GM20431 (cell line): ENCODE measurements around the gene PRDM15.

Experiments
- in situ Hi-C: fragments of 300-500 bp; cut with MseI, MboI; formaldehyde crosslinking; loops from one replicate; pipeline ENCODE4 v1.15.0; 2020; ENCODE audit warnings: low sequenced_read_pairs; ENCODE audit not compliant: unreplicated experiment

PRDM15 gene

GRCh38 chr21:41769933-41770332, 109.2 kb downstream of the PRDM15 start:
- in situ Hi-C loops = no loop called here

- in situ Hi-C loops = no loop called here
These were observed 109.6 kb downstream of the PRDM15 start for GRCh38 chr21:41769521-41769920.

DNA sequence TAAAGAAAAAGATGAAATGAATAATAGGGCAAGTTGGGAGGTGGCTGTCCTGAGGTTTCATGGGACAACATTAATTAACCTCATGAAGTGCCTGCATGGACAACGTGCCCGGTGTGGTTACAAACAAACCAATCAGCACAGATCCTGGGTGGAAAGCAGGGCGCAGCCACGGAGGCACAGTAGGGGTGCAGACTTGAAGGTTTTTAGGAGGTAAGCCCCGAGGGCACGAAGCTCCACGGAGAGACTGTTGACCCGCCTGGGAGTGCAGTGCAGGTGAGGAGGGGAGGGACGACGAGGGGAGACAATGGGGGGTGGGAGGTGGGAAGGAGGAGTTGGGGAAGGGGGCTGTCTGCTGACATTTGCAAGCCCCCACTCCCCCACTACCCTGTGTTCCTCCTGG, 110.0 kb downstream of the PRDM15 start:
- in situ Hi-C loops = no loop called here

DNA sequence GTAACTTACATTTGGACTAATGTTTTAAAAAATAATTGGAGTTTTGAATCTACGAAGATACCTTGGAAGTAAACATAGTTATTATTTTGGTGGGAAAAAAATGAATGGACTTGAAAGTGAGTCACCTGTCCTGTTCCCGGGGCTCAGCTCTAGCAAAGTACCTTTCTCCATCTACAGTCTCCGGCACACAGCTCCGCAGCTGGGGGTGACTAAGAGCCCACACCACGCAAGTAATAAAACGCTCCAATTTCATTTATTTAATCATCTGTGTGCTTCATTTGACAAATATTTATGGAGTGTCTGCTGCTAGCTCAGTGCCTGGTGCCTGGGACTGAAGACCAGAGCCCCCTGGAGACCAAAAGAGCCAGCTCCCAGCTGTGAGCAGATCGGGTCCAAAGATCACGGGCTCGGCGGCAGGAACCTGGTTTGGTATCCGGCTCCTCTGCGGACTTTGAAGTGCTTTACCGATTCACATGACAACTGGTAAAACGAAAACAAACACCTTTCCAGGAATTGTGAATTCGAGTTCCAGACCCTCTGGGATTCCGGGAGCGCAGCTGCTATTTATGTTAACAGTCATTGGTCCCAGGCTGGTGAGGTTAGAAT, 110.6 kb downstream of the PRDM15 start:
- in situ Hi-C loops = no loop called here

DNA sequence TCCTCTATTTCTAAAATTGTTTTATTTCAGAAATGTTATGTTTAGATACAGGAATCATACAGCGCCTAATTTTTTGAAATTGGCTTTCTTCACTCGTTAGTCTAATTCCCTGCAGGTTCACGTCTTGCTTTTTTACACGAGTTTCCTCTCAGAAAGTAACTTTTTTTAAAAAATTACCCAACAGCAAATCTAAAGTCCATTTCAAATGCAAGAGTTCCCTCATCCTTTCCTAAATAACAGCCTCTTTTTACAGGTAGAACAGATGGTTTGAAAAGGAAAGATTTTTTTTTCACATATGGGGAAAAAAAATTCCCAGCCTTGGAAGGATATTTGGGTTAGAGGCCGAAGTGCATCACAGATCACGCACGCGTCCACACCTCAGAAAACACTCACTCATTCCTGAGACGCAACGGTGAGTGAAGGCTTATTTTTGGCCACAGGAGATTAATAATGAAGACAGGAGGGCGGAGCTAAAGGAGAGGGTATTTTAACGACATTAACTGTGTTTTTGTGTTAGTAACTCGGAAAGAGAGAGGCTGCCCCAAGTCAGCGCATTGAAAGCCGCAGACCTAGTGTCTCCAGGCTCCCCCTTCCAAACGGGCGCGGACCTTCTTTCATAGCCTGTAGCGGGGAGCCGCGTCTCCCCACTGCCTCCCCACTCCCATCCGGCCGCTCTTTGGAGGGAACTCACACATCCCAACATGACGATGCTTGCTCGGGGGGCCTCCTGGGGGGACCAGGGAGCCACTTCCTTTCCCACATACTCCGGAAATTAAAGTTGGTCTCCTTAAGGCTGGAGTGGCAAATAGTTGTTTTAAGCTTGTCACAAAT, 111.3 kb downstream of the PRDM15 start:
- in situ Hi-C loops = no loop called here

DNA sequence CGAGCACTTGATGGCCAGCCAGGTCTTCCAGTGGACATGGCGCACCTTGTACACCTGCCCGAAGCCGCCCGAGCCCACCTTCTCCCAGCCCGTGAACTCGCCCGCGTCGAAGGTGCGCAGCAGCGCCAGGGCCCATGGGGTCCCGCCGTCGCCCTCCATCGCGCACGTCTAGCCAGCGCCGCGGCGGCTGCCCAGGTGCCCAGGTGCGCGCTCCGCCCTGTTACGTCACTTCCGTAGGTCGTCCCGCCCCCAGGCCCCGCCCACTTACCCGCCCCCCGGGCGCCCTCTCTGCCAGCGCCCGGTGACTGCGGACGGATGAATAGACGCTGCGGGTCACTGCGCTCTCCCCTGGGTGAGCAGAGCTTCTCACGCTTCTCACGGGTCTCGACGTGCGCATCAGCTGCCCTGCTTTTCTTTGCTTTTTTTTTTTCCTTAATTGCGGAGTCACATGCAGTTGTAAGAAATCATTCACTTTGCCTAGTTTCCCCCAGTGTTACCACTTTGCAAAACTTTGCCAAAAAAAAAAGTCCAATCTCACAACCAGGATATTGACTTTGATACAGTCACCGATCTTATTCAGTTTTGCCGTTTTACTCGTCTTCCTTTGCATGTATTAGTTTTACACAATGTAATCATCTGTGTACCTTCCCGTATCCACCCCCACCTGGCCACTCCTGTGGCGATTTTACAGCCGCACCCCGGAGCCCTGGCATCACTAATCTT, 112.1 kb downstream of the PRDM15 start, which contains the start of gene RIPK4:
TSS of gene RIPK4 (minus strand) at position 170 of the 723 bp plus-strand sequence. CDS start at position 159, 11 bp downstream.
- in situ Hi-C loops = no loop called here

GRCh38 chr21:41765973-41766882, 112.9 kb downstream of the PRDM15 start:
- in situ Hi-C loops = no loop called here

DNA sequence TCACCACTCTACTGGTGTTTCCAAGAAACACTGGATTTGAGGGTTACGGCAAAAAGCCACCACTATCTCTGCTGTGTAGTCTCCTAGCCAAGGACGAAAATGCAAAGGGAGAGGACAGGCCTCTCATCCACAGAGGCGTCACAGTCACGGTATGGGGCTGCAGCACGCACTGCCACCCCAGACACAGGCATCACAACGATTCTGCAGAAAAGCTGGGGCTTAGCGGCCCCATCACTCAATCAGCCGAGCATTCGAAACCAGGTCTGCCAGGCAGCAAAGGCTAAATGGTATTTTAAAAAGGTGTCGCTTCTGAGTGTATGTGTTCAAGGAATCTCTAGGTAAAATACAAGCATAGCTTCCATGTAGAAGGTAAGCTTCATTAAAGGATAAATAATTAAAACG, 113.7 kb downstream of the PRDM15 start:
- in situ Hi-C loops = no loop called here

GRCh38 chr21:41764558-41765419, 114.4 kb downstream of the PRDM15 start:
- in situ Hi-C loops = no loop called here

DNA sequence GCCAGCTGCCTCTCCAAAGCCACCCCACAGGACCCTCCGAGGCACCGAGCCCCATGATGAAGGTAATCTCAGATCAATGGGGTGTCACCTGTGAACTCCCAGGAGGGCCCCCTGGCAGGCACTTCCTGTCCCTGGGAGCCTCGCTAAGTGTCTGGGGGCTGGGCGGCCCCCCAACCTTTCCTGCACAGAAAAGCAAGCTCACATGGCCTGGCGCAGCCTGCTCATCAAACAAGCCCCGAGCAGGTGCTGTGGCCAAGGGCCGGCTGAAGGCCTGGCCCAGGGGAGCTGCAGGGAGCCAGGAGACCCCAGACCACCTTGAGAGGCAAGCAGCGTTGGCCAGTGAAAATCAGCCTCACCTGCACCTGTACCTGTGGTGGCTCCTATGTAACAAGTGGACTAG, 115.1 kb downstream of the PRDM15 start:
- in situ Hi-C loops = no loop called here

DNA sequence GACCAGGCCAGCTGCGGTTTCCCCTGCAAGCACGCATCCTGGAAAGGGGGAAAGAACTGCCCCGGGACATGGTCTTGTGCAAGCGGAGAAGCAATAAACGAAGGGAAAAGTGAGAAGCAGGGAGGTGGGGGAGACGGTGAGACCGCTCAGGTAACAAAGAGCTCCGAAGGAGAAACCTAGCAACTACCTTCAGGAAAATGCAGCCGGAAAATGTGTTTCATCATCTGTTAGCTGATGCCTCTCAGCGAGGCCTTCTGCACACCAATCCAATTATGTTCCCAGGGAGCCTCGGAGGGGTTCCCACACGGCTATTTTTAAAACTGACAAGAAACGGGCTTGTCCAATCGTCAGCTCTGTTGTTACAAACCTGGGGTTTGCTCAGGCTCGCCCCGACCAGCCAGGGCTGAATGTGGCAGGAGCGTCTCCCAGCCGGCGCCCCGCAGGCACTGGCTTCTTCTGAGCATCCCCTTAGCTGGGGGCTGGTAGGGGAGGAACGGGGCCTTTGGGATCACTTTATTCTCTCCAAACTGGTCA, 115.7 kb downstream of the PRDM15 start:
- in situ Hi-C loops = no loop called here

- in situ Hi-C loops = no loop called here
These were observed 116.4 kb downstream of the PRDM15 start for GRCh38 chr21:41762753-41763152.

GRCh38 chr21:41761934-41762635, 117.1 kb downstream of the PRDM15 start:
- in situ Hi-C loops = no loop called here

DNA sequence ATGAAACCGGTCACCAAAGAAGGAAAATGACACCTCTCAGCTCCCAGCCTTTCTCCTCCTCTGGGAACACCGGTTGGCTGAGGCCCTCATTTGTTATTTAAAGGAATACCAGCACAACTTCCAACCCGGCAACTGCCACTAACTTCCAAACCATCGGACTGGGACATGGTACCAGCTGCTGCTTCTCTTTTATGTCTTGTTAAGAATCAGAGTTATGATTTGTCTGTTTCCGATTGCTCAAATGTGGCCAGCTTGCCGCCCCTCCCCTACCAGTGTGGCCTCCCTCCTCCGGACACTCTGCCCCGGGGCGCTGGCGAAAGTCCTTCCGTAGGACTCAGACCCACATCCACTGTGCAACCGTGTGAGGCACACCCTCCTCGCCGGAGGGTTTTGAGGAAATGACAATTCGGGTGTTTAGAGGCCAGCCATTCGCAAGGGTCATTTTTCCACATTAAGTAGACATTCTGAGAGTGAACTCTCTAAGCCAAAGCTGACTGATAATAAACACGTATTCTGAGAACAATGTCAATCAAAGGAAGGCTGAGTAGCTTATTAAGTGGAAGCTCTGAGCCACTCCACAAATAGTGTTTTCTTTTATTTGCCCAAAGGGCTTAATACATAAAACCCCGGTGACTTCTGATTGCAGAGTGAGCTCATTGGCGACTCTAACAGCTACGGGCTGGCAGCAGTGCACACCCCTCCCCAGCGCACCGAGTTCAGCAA, 117.8 kb downstream of the PRDM15 start:
- in situ Hi-C loops = no loop called here

GRCh38 chr21:41760411-41760810, 118.7 kb downstream of the PRDM15 start:
- in situ Hi-C loops = no loop called here

GRCh38 chr21:41759926-41760325, 119.2 kb downstream of the PRDM15 start:
- in situ Hi-C loops = no loop called here

GRCh38 chr21:41759214-41759840, 119.8 kb downstream of the PRDM15 start:
- in situ Hi-C loops = no loop called here
